CD14-positive monocyte (primary cell): ENCODE measurements around the gene COLEC11. TPM values are rescaled to one million over a fixed set of nuclear protein-coding genes. Genes with fewer than 3 reads are reported as not detected.
"Not testable (repeated sequence)": the region's sequence is repeated elsewhere in the genome, so short reads cannot be mapped to it uniquely, and the experiment has no call there.

ENCODE experiments used
- DNase-seq, 3 donors: peaks; one replicate each; pipeline ENCODE4 v3.0.0-alpha.2; 2011 to 2022
- H2AFZ ChIP-seq: 2 replicates; pipeline ENCODE4 v1.6.0; 2012; ENCODE audit warnings: mild to moderate bottlenecking, low read depth, low read length, inconsistent platforms; ENCODE audit not compliant: insufficient read depth, poor library complexity, severe bottlenecking
- H3K27ac ChIP-seq, 2 donors: 1 replicate in 1 of 2; 2 replicates in 1 of 2; pipeline ENCODE4 v1.5.1; 2012 to 2013; ENCODE audit warnings: low read length in 2 of 2, control low read depth in 1 of 2, inconsistent platforms in 1 of 2, low read depth in 1 of 2, mild to moderate bottlenecking in 1 of 2
- H3K27me3 ChIP-seq, 2 donors: one replicate each; pipeline versions ENCODE4 v1.6.0 to v1.6.1; 2011 to 2013; ENCODE audit warnings: low read length in 2 of 2; ENCODE audit not compliant: control insufficient read depth in 2 of 2, insufficient read depth in 2 of 2
- H3K36me3 ChIP-seq, 2 donors: replicated peaks in 1 of 2; 1 replicate in 1 of 2; 2 replicates in 1 of 2; pipeline versions ENCODE4 v1.5.1 to v1.6.1; 2012 to 2013; ENCODE audit warnings: low read length in 2 of 2, control low read depth in 1 of 2, inconsistent platforms in 1 of 2, mild to moderate bottlenecking in 1 of 2; ENCODE audit not compliant: insufficient read depth in 2 of 2, control insufficient read depth in 1 of 2
- H3K4me1 ChIP-seq, 2 donors: 1 replicate in 1 of 2; 2 replicates in 1 of 2; pipeline versions ENCODE4 v1.5.1 to v1.6.1; 2012 to 2013; ENCODE audit warnings: low read length in 2 of 2, control low read depth in 1 of 2, inconsistent platforms in 1 of 2, mild to moderate bottlenecking in 1 of 2, moderate library complexity in 1 of 2; ENCODE audit not compliant: insufficient read depth in 2 of 2, control insufficient read depth in 1 of 2
- H3K4me2 ChIP-seq: replicated peaks from 2 replicates; pipeline ENCODE3; 2012; ENCODE audit warnings: low read length, moderate library complexity, mild to moderate bottlenecking; ENCODE audit not compliant: poor library complexity, severe bottlenecking; ENCODE audit errors: extremely low read depth
- H3K4me3 ChIP-seq, 3 experiments: fragments of 200-600 bp in 1 of 3; sonication (generic) in 1 of 3; replicated peaks in 1 of 3; 1 replicate in 2 of 3; 2 replicates in 1 of 3; pipeline ENCODE4 v1.5.1; 2011 to 2013; ENCODE audit warnings: low read length in 3 of 3, mild to moderate bottlenecking in 3 of 3, control low read depth in 2 of 3, low read depth in 2 of 3, inconsistent platforms in 1 of 3, moderate library complexity in 1 of 3
- H3K79me2 ChIP-seq: 2 replicates; pipeline ENCODE4 v1.6.0; 2012; ENCODE audit warnings: mild to moderate bottlenecking, control low read depth, inconsistent platforms, low read length, moderate library complexity; ENCODE audit not compliant: insufficient read depth
- H3K9ac ChIP-seq: 2 replicates; pipeline ENCODE4 v1.6.0; 2017; ENCODE audit warnings: low read length, mild to moderate bottlenecking; ENCODE audit not compliant: insufficient read depth, poor library complexity, severe bottlenecking
- H3K9me3 ChIP-seq, 2 donors: replicated peaks in 1 of 2; 1 replicate in 1 of 2; 2 replicates in 1 of 2; pipeline versions ENCODE4 v1.5.1 to v1.6.1; 2012 to 2013; ENCODE audit warnings: low read length in 2 of 2, control low read depth in 1 of 2; ENCODE audit not compliant: control insufficient read depth in 1 of 2, insufficient read depth in 1 of 2
- H4K20me1 ChIP-seq: 2 replicates; pipeline ENCODE4 v1.6.0; 2012; ENCODE audit warnings: mild to moderate bottlenecking, low read length, control low read depth, moderate library complexity; ENCODE audit not compliant: insufficient read depth
- H3K27ac Mint-ChIP-seq, 7 donors: one replicate each; pipeline ENCODE4 v1.8.0; 2020; ENCODE audit warnings: mild to moderate bottlenecking in 7 of 7, mixed read lengths in 7 of 7, moderate library complexity in 6 of 7, inconsistent platforms in 2 of 7
- H3K27me3 Mint-ChIP-seq, 3 donors: one replicate each; pipeline ENCODE4 v1.8.0; 2021 to 2022; ENCODE audit warnings: low read depth in 3 of 3, mild to moderate bottlenecking in 3 of 3, mixed read lengths in 3 of 3, moderate library complexity in 3 of 3, inconsistent platforms in 1 of 3
- H3K36me3 Mint-ChIP-seq, 2 donors: one replicate each; pipeline ENCODE4 v1.8.0; 2020; ENCODE audit warnings: mixed read lengths in 2 of 2, inconsistent platforms in 1 of 2, mild to moderate bottlenecking in 1 of 2
- H3K4me1 Mint-ChIP-seq: one replicate; pipeline ENCODE4 v1.8.0; 2020; ENCODE audit warnings: mild to moderate bottlenecking, mixed read lengths
- H3K4me3 Mint-ChIP-seq, 2 donors: one replicate each; pipeline ENCODE4 v1.8.0; 2020; ENCODE audit warnings: mild to moderate bottlenecking in 2 of 2, mixed read lengths in 2 of 2, moderate library complexity in 1 of 2
- H3K9me3 Mint-ChIP-seq, 7 donors: one replicate each; pipeline ENCODE4 v1.8.0; 2020 to 2022; ENCODE audit warnings: mixed read lengths in 7 of 7, mild to moderate bottlenecking in 6 of 7, moderate library complexity in 6 of 7, inconsistent platforms in 2 of 7
- WGBS: methylation state at CpG from one replicate; pipeline ENCODE4 v1.1.5; 2013; ENCODE audit warnings: missing lambda C conversion rate; ENCODE audit not compliant: insufficient coverage; 5-methylcytosine and 5-hydroxymethylcytosine counted together
- intact Hi-C, 2 donors: fragments of 100-400 bp; cut with micrococcal nuclease; formaldehyde crosslinking; loops; one replicate each; pipeline versions ENCODE4 v1.15.0 to v1.15.1; 2023
- polyA plus RNA-seq, 3 donors: library from polyadenylated mRNA; depleted of rRNA in 1 of 3; unstranded in 2 of 3; stranded (reverse) in 1 of 3; fragments of 300-500 nt in 2 of 3; fragments of >200 nt in 1 of 3; fragmentation: Illumina TruSeq in 2 of 3; gene quantifications; 1 replicate in 2 of 3; 2 replicates in 1 of 3; pipeline ENCODE4 v1.2.3, GENCODE V29; 2012 to 2021
- TF ChIP-seq, protein P1 (sequence below): fragments of 200-600 bp; IDR thresholded peaks from one replicate; pipeline ENCODE4 v1.8.0; 2022; ENCODE audit warnings: antibody characterized with exemption, mild to moderate bottlenecking

COLEC11 gene
- polyA plus RNA-seq, 3 donors, result not detected

DNA sequence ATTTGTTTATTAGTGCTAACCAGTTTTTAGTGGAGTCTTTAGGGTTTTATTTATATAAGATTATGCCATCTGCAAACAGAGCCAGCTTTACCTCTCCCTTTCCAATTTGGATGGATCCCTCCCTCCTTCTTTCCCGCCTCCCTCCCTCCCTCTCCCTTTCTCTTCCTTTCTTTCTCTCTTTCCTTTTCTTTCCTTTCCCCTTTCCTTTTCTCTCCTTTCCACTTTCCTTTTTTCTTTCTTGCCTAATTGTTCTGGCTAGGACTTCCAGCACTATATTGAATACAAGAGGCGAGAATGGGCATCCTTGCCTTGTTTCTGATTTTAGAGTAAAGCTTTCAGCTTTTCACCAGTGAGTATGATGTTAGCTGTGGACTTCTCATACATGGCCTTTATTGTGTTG, 24.1 kb downstream of the COLEC11 start:
- 100% methylated on average over 1 of the region's 2 CpGs for WGBS
- Mint-ChIP-seq H3K4me3 (no peak overlapping the region), H3K27ac (no peak overlapping the region), H3K4me1 (no peaks in the 10 kb centered on the region), H3K9me3 (peaks cover 10 to 22% (median 20%) of the 10 kb centered on the region in 7 donors), H3K36me3 (no peaks in the 10 kb centered on the region), H3K27me3 (peaks cover 0 to 4% (median 3%) of the 10 kb centered on the region in 3 donors)
- H4K20me1 ChIP-seq, result no peaks in the 10 kb centered on the region
- peaks cover 0 to under 1% of the 10 kb centered on the region in 2 donors for H3K9me3 ChIP-seq
- intact Hi-C loops, result no loop called here
- no peak overlapping the region for H3K9ac ChIP-seq
- H3K4me2 ChIP-seq, result no peak overlapping the region
- TF ChIP-seq, protein P1, sequence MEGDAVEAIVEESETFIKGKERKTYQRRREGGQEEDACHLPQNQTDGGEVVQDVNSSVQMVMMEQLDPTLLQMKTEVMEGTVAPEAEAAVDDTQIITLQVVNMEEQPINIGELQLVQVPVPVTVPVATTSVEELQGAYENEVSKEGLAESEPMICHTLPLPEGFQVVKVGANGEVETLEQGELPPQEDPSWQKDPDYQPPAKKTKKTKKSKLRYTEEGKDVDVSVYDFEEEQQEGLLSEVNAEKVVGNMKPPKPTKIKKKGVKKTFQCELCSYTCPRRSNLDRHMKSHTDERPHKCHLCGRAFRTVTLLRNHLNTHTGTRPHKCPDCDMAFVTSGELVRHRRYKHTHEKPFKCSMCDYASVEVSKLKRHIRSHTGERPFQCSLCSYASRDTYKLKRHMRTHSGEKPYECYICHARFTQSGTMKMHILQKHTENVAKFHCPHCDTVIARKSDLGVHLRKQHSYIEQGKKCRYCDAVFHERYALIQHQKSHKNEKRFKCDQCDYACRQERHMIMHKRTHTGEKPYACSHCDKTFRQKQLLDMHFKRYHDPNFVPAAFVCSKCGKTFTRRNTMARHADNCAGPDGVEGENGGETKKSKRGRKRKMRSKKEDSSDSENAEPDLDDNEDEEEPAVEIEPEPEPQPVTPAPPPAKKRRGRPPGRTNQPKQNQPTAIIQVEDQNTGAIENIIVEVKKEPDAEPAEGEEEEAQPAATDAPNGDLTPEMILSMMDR, result no peak
- no peaks in the 10 kb centered on the region for H3K27me3 ChIP-seq
- H2AFZ ChIP-seq, result no peak overlapping the region
- H3K4me1 ChIP-seq, result no peaks in the 10 kb centered on the region
- no peak overlapping the region for H3K4me3 ChIP-seq
- no peaks in the 10 kb centered on the region for H3K36me3 ChIP-seq
- H3K79me2 ChIP-seq, result no peaks in the 10 kb centered on the region
- DNase-seq, result no peak
- no peak overlapping the region for H3K27ac ChIP-seq

DNA sequence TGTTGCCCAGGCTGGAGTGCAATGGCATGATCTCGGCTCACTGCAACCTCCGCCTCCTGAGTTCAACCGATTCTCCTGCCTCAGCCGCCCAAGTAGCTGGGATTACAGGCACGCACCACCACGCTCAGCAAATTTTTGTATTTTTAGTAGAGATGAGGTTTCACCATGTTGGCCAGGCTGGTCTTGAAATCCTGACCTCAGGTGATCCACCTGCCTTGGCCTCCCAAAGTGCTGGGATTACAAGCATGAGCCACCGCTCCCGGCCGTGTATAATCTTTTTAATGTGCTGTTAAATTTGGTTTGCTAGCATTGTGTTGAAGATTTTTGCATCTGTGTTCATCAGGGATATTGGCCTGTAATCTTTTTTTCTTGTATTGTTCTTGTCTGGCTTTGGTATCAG, 24.7 kb downstream of the COLEC11 start:
- H3K4me2 ChIP-seq, H3K27me3 ChIP-seq, H4K20me1 ChIP-seq, H3K27ac Mint-ChIP-seq, H2AFZ ChIP-seq, H3K4me3 ChIP-seq, H3K4me1 ChIP-seq, DNase-seq, H3K4me3 Mint-ChIP-seq, H3K27me3 Mint-ChIP-seq, H3K9me3 ChIP-seq, intact Hi-C loops, H3K36me3 Mint-ChIP-seq, H3K27ac ChIP-seq, H3K79me2 ChIP-seq, H3K4me1 Mint-ChIP-seq, H3K9ac ChIP-seq, H3K36me3 ChIP-seq: not testable (repeated sequence)
- H3K9me3 Mint-ChIP-seq, result peaks cover 10 to 21% (median 17%) of the 10 kb centered on the region in 7 donors
- 94% methylated on average over 6 of the region's 9 CpGs for WGBS
